Mucosa of descending colon (tissue), 3 donors: ENCODE measurements around the gene PAM. TPM values are rescaled to one million over a fixed set of nuclear protein-coding genes. Genes with fewer than 3 reads are reported as not detected.

Experiments
- ATAC-seq: fragments of 200-7000 bp; cut with Tn5 transposase; one replicate; pipeline ENCODE4 v1.9.1; 2020; ENCODE audit warnings: mild to moderate bottlenecking, moderate library complexity
- DNase-seq, 3 donors: peaks; one replicate each; pipeline ENCODE4 v3.0.0-alpha.2; 2020
- H3K36me3 ChIP-seq: fragments of 200-600 bp; one replicate; pipeline ENCODE4 v1.8.0; 2021; ENCODE audit warnings: low read depth, mild to moderate bottlenecking
- H3K4me1 ChIP-seq: fragments of 200-600 bp; one replicate; pipeline ENCODE4 v1.8.0; 2021; ENCODE audit warnings: low read depth, mild to moderate bottlenecking
- H3K4me3 ChIP-seq: fragments of 200-600 bp; one replicate; pipeline ENCODE4 v1.8.0; 2021; ENCODE audit warnings: mild to moderate bottlenecking
- H3K9me3 ChIP-seq: fragments of 200-600 bp; one replicate; pipeline ENCODE4 v1.8.0; 2021; ENCODE audit warnings: mild to moderate bottlenecking
- CTCF ChIP-seq: fragments of 200-600 bp; IDR thresholded peaks from one replicate; pipeline ENCODE4 v1.8.0; 2022; ENCODE audit warnings: antibody characterized with exemption, mild to moderate bottlenecking
- intact Hi-C, 2 donors: fragments of 100-400 bp; cut with DNase I in 1 of 2; cut with micrococcal nuclease in 1 of 2; formaldehyde crosslinking; loops; one replicate each; pipeline versions ENCODE4 v1.11.0 to v1.11.1; 2022; cut with DNase I, micrococcal nuclease
- long read RNA-seq, 2 donors: library from polyadenylated mRNA; unstranded; transcript quantifications; one replicate each; pipeline ENCODE4 v2.0.0, GENCODE V29; 2019 to 2021
- total RNA-seq, 3 donors: library from RNA; stranded (reverse); fragmentation: NEBNext Ultra II Directional in 2 of 3; extraction: Animal tissue kit (Norgen Biotek cat#: 25700) in 2 of 3; gene quantifications; one replicate each; pipeline versions ENCODE4 v1.2.1 to v1.2.4, GENCODE V29; 2021 to 2023
- donor health status: DM: no; HTN: no; CAD: no; lungs with moderate emphysema.
- donor health status: DM: no; HTN: no; CAD: no.
- donor health status: DM: no; HTN: yes; CAD: no.

PAM gene
- total RNA-seq = 100 to 1,000 TPM in 1 of 3 donors, 10 to 100 TPM in 2; 59.7 to 164 (median 64.4) TPM
- long read RNA-seq, donor 1, full-length matches to known transcripts = 22 of 164 reads
- long read RNA-seq, donor 1, partial matches to known transcripts = 15 of 164 reads
- long read RNA-seq, donor 1, other reads (novel, unspliced or antisense) = 127 of 164 reads
- long read RNA-seq, donor 2, partial matches to known transcripts = 3 of 18 reads
- long read RNA-seq, donor 2, other reads (novel, unspliced or antisense) = 13 of 18 reads

- peak within 1 kb of the TSS; percentile 48 for H3K4me3 ChIP-seq
- H3K9me3 ChIP-seq = no peaks in the 10 kb centered on the region
- H3K4me1 ChIP-seq = peaks cover 9% of the 10 kb centered on the region
- DNase-seq (peak; percentile 77 to 88 (median 85)), ATAC-seq (peak; percentile 94)
- no peaks in the 10 kb centered on the region for H3K36me3 ChIP-seq
- TF ChIP-seq CTCF = no peak
- intact Hi-C loops = no loop called here
These were observed at the start of gene PAM for GRCh38 chr5:102754767-102755431. Gene PAM, plus strand, starts transcription at chr5:102755305. Its CDS starts 110,891 bp downstream, at chr5:102866196.

GRCh38 chr5:102711525-102712385, 43.4 kb upstream of the PAM start:
- no peaks in the 10 kb centered on the region for H3K9me3 ChIP-seq
- TF ChIP-seq CTCF = no peak
- no peak for ATAC-seq
- intact Hi-C loops = no loop called here
- H3K36me3 ChIP-seq = no peaks in the 10 kb centered on the region
- no peak overlapping the region for H3K4me3 ChIP-seq
- H3K4me1 ChIP-seq = no peaks in the 10 kb centered on the region
- no peak for DNase-seq

GRCh38 chr5:102713278-102713677, 41.8 kb upstream of the PAM start:
- ATAC-seq (no peak), DNase-seq (no peak)
- Histone ChIP-seq H3K4me1 (no peaks in the 10 kb centered on the region), H3K36me3 (no peaks in the 10 kb centered on the region), H3K9me3 (no peaks in the 10 kb centered on the region), H3K4me3 (no peak overlapping the region)
- intact Hi-C loops = no loop called here
- TF ChIP-seq CTCF = no peak

- no peak for TF ChIP-seq CTCF
- intact Hi-C loops = no loop called here
- ATAC-seq (no peak), DNase-seq (no peak)
- Histone ChIP-seq H3K9me3 (no peaks in the 10 kb centered on the region), H3K4me1 (no peaks in the 10 kb centered on the region), H3K4me3 (no peak overlapping the region), H3K36me3 (no peaks in the 10 kb centered on the region)
These were observed 41.3 kb upstream of the PAM start for GRCh38 chr5:102713682-102714231.

GRCh38 chr5:102715082-102715807, 39.9 kb upstream of the PAM start:
- Histone ChIP-seq H3K36me3 (no peaks in the 10 kb centered on the region), H3K4me1 (no peaks in the 10 kb centered on the region), H3K9me3 (no peaks in the 10 kb centered on the region), H3K4me3 (no peak overlapping the region)
- no peak for DNase-seq
- intact Hi-C loops = no loop called here
- no peak for ATAC-seq
- no peak for TF ChIP-seq CTCF
